Right renal pelvis (tissue), 4 donors: Measurements from ENCODE around the gene RNF180. TPM values are rescaled to one million over a fixed set of nuclear protein-coding genes. Genes with fewer than 3 reads are reported as not detected.
"Not testable (repeated sequence)": the region's sequence is repeated elsewhere in the genome, so short reads cannot be mapped to it uniquely, and the experiment has no call there.

ENCODE experiments used
- DNase-seq, 4 donors: peaks; one replicate each; pipeline ENCODE4 v3.0.0-alpha.2; 2013; ENCODE audit warnings: low read depth in 4 of 4, low spot score in 3 of 4, missing footprints in 1 of 4
- polyA plus RNA-seq, 4 donors: library from polyadenylated mRNA; unstranded; fragments of 120-200 nt; gene quantifications; one replicate each; pipeline ENCODE4 v1.2.1, GENCODE V29; 2013; ENCODE audit not compliant: insufficient read length in 4 of 4

The RNF180 gene
- polyA plus RNA-seq, 4 donors: 9.2 to 14.0 (median 12.8) TPM

- no peak for DNase-seq
Measured at GRCh38 chr5:64341340-64341739, 175.7 kb downstream of the RNF180 start.

- DNase-seq: no peak
Measured at GRCh38 chr5:64344501-64344900, 178.9 kb downstream of the RNF180 start.

- DNase-seq: peak in 1 of 4 donors; percentile 4
Measured at GRCh38 chr5:64347309-64347708, 181.7 kb downstream of the RNF180 start.

GRCh38 chr5:64364426-64364825, 198.8 kb downstream of the RNF180 start:
- no peak for DNase-seq

- DNase-seq: no peak
Measured at GRCh38 chr5:64384765-64385164, 219.1 kb downstream of the RNF180 start.

- no peak for DNase-seq
Measured at GRCh38 chr5:64397552-64397951, 231.9 kb downstream of the RNF180 start.

GRCh38 chr5:64398735-64399134, 233.1 kb downstream of the RNF180 start:
- DNase-seq: not testable (repeated sequence)

- DNase-seq: not testable (repeated sequence)
Measured at GRCh38 chr5:64407103-64407825, 241.6 kb downstream of the RNF180 start.

GRCh38 chr5:64417390-64417789, 251.7 kb downstream of the RNF180 start:
- DNase-seq: no peak

GRCh38 chr5:64418013-64418412, 252.4 kb downstream of the RNF180 start:
- no peak for DNase-seq

Other genes with a start within 250 kb of the RNF180 start
- gene HTR1A, start 203.4 kb upstream of the RNF180 start, polyA plus RNA-seq: under 1 TPM in 1 of 4 donors, not detected in 3; 0.05 TPM